Stimulated activated CD8-positive, alpha-beta memory T cell treated with anti-CD3 and anti-CD28 coated beads, Interleukin-2, amount 100 ng/mL, for 48 hours (primary cell): ENCODE measurements around the gene HSH2D.
A peak's percentile ranks its signal among the peaks of the same experiment; 100 is the strongest.

Experiments
- DNase-seq, 2 donors: peaks; one replicate each; pipeline ENCODE4 v3.0.0-alpha.2; 2020; ENCODE audit warnings: low read depth in 2 of 2

Gene HSH2D

DNA sequence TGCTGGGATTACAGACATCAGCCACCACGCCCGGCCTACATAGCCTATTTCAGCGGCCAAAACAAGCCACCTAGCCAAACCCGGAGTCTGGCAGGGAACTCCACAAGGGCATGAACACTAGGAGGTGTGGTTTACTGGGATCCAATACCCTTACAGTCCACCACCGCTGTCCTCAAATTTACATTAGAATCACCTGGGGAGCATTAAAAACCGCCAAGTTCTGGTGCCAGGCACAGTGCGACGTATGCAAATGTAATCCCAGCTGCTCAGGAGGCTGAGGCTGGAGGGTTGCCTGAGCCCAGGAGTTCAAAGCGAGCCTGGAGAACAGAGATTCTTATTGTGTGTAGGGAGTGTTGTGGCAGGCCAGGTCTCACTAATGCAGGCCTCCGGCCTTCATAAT is 50.0 kb downstream of the HSH2D start:
- no peak for DNase-seq

DNA sequence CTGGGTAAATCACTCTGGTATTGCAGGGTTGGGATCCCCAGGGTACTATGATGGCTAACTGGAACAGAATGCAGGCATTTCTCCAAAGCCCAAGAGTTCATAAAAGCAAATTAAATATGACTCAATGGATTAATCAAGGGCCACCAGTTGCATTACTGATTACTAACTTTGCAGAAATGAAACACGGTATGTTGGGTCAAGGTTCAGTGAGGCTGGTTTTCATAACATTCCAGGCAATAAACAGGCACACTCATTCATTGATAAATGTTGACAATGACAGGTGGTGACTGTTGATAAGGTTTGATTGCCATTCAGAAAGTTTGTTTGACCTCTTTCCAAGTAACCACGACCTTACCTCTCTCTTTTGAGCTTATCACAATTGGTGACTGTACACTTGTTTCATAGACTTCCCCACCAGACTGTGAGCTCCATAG is 53.7 kb downstream of the HSH2D start:
- DNase-seq, result no peak

DNA sequence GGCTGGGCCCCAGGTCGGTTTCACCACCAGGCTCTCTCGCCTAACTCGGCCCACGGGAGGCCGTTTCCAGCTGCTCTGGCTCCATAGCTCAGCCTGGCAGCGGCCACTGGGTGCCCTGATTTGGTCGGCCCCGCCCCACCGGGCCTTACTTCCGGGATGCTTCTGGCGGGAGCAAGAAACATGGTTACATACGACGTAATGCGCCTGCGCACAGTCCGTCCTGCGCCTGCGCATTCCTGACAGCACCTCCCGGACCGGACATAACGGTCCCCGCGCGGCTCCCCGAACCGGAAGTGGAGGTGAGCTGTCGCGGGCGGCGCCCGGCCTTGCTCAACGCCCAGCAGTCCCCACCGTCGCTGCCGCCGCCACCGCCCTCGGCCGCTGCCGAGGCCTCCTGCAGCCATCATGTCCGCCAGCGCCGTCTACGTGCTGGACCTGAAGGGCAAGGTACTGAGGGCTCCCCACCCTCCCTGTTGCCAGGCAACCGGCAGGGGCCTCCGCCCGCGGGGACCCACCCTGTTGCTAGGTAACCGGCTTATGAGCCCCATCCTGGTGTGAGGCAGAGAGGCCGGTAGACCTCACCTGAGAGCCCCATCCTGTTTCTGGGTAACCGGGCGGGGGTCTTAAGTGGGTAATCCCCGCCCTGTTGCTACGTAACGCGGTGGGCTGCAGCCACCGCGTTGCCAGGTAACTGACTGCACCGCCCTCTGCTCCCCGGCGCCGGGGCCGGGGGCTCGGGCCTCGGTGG is 54.3 kb downstream of the HSH2D start, which contains the start of gene AP1M1:
TSS of gene AP1M1 (plus strand) at position 290 of the 748 bp plus-strand sequence. CDS start at position 406, 116 bp downstream.
- peak; percentile 98 to 99 for DNase-seq

DNA sequence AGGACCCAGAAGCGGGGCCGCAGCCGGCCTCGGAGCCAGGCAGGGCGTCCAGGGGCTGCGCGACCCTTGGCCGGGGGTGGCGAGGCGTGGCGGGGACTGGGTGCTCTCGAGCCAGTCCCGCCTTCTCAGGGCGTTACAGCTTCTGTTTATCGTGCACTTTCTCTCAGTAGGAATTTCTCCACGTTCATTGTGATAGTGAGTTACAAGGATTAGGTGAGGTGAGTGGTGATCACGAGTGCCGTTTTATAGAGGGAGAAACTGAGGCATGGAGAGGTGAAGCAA is 54.8 kb downstream of the HSH2D start:
- DNase-seq, result no peak

GRCh38 chr19:16199275-16199932 is 55.9 kb downstream of the HSH2D start:
- DNase-seq, result no peak

- DNase-seq, result no peak
Observed at GRCh38 chr19:16200038-16201010, 56.8 kb downstream of the HSH2D start.

- no peak for DNase-seq
Observed at GRCh38 chr19:16201011-16201391, 57.5 kb downstream of the HSH2D start.

- no peak for DNase-seq
Observed at GRCh38 chr19:16202320-16203255, 59.1 kb downstream of the HSH2D start.

GRCh38 chr19:16203256-16204004 is 59.9 kb downstream of the HSH2D start:
- DNase-seq, result no peak

GRCh38 chr19:16204005-16204294 is 60.5 kb downstream of the HSH2D start:
- no peak for DNase-seq

DNA sequence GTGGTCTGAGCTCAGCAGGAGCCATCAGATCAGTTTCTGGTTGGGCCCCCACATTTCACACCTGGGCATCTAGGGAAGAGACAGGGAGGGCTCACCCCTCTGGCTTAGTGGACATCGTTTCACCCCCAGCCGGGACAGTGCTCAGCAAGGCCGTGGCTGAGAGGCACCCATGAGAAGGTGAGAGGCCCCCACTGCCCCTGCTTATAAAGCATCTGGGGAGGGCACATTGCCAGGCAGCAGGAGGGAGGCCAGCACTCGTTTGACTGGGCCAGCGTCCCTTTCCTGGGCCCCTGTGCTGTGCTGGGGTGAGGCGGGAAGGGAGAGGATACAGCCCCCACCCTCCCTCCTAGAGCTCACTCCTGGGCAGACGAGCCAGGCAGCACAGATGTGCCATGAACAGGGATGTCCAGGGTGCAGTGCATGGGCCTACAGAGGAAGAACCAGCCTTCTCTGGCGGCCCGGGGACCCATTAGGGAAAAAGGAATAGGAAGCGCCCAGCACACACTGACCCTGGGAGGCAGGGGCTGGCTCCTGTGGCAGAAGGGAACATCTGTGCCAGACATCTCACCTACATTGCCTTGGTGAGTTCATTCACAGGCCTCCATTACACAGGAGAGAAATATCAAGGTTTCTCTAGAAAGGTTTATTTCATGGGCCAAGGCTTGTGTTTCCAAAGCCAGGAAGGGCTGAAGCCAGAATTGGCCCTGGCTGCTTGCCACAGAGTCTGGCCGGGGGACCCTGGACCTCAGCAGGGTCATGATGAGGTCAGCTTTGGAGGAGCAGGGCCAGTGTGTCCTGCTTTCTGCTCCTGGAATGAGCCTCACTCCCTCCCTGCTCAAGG is 61.9 kb downstream of the HSH2D start:
- DNase-seq, result no peak

DNA sequence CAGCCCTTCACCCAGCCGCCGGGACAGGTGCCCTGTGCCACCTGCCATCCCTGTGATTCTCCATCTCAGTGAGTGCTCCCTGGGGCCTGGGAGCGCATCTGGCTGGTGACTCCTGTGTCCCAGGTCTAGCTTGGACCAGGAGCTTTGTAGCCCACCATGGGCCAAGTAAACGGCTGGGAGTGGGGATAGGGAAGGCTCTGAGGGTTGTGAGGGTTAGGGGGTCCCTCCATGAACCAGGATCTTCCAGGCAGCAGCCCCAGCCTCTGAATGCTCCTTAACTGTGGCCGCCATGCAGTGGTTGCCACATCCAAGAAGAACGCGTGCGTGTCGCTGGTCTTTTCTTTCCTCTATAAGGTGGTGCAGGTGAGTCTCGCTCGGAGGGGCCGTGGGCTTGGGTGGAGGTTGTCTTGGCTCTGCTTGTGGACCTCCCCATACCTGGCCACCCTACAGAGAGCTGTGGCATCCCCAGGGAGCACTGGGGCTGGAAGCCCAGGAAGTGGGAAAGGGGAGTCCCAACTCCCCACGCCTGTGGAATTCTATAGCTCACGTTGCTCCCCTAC is 62.6 kb downstream of the HSH2D start:
- no peak for DNase-seq

DNA sequence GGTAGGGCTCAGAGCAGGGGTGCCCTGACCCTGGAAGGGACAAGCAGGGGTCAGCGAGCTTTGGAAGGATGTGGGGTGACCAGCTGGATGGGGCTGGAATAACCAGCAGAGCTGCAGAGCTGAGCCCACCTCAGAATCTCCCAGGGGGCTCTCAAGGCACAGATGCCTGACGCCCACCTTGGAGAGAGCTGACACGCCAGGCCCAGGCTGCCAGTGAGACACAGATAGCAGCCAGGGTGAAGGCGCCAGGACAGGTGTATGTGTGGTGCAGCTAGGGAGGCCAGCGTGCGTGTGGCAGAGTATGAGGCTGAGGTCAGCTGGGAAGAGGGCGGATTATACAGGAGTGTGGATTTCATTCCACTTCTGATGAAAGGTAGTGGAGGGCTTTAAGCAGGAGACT is 63.2 kb downstream of the HSH2D start:
- DNase-seq, result no peak

- DNase-seq, result no peak
Observed at GRCh38 chr19:16207063-16207462, 63.6 kb downstream of the HSH2D start.

DNA sequence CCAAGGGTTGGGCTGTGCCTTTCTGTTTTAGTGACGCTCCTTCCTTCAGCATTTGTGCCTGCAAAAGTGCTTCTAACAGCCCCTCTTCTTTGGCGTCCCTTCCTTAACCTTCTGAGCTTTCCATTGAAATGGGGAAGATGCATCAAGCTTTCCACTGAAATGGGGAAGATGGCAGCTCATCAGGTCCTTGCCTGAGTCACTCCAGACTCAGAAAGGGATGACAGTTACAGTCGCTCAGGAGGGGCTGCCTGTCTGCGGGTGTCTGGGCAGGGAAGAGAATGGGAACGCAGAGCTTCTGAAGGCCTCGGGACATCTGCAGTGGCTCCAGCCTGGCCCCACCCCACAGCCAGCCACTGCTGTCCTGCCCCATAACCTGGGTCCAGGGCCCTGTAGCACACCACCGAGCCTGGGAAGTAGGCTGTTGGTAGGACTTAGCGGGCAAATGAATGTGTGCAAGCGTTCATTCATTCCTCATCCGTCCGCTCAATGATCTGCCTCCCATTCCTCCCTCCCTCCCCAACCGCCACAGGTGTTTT is 64.1 kb downstream of the HSH2D start:
- no peak for DNase-seq
